ENCODE results near the gene FAM221B.

DNA sequence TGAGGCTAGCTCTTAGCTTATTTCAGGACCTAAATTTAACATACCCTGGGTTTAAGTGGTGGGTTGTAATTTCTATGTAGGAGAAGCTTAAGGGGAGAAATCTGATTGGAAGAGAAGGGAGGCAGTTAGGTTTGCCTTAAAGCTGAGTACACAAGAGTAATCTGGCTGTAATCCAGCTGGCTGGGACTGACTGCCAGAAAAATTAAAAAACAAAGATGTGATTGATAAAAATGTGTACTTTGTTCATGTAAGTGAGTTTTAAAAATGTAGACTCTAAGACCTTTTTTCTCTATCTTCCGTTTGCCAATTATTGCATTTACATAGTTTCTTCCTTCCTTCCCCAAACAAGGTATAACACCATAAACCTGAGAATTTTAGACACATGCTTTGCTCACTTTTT is 57.0 kb downstream of the FAM221B start:
- TF ChIP-seq, protein P1, sequence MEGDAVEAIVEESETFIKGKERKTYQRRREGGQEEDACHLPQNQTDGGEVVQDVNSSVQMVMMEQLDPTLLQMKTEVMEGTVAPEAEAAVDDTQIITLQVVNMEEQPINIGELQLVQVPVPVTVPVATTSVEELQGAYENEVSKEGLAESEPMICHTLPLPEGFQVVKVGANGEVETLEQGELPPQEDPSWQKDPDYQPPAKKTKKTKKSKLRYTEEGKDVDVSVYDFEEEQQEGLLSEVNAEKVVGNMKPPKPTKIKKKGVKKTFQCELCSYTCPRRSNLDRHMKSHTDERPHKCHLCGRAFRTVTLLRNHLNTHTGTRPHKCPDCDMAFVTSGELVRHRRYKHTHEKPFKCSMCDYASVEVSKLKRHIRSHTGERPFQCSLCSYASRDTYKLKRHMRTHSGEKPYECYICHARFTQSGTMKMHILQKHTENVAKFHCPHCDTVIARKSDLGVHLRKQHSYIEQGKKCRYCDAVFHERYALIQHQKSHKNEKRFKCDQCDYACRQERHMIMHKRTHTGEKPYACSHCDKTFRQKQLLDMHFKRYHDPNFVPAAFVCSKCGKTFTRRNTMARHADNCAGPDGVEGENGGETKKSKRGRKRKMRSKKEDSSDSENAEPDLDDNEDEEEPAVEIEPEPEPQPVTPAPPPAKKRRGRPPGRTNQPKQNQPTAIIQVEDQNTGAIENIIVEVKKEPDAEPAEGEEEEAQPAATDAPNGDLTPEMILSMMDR (IDR thresholded peaks at IDR 0.05 in 2 of 3, conservative IDR thresholded peaks at IDR 0.05 in 1 of 3; ENCODE audit: insufficient read depth in 2 of 3, low read depth in 1 of 3, low read length in 3 of 3): no peak
- TF ChIP-seq, protein P2, sequence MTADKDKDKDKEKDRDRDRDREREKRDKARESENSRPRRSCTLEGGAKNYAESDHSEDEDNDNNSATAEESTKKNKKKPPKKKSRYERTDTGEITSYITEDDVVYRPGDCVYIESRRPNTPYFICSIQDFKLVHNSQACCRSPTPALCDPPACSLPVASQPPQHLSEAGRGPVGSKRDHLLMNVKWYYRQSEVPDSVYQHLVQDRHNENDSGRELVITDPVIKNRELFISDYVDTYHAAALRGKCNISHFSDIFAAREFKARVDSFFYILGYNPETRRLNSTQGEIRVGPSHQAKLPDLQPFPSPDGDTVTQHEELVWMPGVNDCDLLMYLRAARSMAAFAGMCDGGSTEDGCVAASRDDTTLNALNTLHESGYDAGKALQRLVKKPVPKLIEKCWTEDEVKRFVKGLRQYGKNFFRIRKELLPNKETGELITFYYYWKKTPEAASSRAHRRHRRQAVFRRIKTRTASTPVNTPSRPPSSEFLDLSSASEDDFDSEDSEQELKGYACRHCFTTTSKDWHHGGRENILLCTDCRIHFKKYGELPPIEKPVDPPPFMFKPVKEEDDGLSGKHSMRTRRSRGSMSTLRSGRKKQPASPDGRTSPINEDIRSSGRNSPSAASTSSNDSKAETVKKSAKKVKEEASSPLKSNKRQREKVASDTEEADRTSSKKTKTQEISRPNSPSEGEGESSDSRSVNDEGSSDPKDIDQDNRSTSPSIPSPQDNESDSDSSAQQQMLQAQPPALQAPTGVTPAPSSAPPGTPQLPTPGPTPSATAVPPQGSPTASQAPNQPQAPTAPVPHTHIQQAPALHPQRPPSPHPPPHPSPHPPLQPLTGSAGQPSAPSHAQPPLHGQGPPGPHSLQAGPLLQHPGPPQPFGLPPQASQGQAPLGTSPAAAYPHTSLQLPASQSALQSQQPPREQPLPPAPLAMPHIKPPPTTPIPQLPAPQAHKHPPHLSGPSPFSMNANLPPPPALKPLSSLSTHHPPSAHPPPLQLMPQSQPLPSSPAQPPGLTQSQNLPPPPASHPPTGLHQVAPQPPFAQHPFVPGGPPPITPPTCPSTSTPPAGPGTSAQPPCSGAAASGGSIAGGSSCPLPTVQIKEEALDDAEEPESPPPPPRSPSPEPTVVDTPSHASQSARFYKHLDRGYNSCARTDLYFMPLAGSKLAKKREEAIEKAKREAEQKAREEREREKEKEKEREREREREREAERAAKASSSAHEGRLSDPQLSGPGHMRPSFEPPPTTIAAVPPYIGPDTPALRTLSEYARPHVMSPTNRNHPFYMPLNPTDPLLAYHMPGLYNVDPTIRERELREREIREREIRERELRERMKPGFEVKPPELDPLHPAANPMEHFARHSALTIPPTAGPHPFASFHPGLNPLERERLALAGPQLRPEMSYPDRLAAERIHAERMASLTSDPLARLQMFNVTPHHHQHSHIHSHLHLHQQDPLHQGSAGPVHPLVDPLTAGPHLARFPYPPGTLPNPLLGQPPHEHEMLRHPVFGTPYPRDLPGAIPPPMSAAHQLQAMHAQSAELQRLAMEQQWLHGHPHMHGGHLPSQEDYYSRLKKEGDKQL (CRISPR knock-in tag; IDR thresholded peaks at IDR 0.05; ENCODE audit: borderline replicate concordance): no peak
- TF ChIP-seq ZNF184 (CRISPR knock-in tag; IDR thresholded peaks at IDR 0.05): no peak

All from K562 (cell line).